GM19193 (cell line): ENCODE data around the gene TREM2.

ENCODE experiments used
- POLR2A ChIP-seq: IDR thresholded peaks from 4 replicates; pipeline ENCODE4 v1.6.1; 2011; ENCODE audit not compliant: insufficient read depth, insufficient read length; ENCODE audit errors: extremely low read depth

Gene TREM2

DNA sequence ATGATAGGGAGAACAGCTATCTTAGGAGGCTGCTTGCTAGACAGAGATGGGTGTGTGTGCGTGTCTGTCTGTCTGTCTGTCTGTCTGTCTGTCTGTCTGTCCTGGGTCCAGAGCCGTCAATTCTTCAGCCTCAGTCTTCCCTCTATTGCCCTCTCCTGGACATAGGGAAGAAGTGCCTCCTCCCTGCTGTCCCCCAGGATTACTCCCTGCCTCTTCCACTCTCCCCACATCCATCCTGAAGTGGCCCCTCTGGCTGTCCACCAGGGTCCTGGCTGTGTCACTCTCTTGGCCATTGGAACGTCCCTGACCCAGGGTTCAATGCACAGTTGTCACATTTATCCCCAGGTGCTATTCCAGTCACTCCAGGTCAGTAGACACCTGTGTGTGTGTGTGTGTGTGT is 27.9 kb upstream of the TREM2 start:
- no peak for TF ChIP-seq POLR2A

DNA sequence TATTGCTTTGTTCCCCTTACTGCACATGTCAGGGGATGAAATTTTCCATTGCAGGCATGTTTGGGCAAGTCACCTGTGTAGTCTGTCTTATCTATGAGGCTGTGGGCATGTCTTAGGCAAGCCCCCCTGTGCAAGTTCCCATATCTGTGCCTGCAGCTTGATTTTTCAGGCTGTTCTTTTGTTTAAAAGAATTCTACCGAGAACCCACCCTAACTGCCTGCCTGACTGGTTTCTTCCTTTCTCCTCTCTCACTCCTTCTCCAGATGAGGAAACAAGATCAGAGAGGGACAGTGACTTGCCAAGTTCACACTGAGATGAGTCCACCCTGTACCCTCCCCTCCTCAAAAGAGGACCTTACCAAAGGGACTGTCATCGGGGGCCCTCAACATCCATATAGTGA is 27.1 kb upstream of the TREM2 start:
- no peak for TF ChIP-seq POLR2A

DNA sequence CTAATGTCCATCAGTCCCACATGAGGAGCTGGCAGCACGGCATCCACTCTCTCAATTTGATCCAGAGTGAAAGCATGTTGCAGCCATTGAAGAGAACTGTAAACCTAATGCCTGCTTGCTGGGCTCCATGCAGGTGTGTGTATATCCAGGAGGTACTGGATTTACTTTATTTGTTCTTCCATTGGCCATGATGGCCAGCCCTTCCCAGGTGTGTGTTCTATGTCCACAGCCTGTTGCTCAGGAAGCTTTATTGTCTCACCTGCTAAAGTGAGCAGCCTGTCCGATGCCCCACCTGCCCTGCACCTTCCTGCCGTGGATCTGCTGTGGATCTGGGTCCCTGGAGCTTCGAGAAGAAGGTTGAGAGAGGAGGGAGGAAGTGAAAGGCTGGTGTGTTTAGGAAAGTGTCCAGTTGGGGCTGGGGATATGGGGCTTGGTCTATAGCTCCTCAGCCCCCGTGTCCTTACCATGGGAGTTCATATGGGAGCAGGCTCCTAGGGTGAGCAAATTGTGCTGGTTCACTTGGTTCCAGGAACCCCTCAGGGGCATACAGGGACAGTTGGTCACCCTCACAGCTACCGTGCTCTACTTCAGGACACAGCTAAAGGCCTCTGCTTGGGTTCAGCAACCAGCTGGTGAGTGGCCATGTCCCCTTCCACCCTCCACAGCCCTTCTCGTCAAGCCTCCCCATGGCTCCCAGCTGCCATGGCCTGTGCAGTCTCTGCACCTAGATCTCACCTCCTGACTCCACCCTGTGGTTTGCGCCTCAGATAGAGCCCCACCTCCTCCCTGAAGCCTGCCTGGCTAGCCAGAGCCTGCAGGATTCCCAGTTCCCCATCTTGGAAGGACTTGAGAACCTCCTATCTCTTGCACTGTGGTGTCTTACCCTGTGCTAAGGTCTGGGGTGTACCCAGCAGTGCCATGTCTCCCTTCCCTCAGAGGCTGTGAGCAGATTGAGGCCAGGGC is 25.3 kb upstream of the TREM2 start:
- TF ChIP-seq POLR2A: no peak

DNA sequence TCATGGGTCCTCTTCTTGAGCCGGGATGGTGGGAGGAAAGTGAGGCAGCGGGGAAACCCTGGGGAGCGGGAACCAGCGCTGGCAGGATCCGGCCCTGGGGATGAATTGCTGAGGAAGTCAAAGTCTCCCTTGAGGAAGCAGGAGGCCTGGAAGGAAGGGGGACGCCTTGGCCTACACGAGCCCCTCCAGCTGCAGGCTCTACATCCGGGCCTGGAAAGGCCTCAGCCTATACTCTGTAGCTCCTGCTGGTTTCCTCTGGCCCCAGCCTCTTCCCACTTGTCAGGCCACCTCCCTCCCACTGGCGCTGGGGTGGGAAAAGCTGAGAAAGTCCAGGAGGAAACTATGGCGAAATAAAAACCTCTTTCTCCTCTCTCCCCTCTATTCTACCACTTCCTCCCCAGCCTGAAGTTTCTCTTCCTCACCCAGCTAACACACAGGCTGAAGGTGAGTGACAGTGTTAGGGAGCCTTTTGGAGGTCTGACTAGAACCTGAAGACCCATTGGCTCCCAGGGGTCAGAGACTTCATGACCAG is 23.2 kb upstream of the TREM2 start:
- TF ChIP-seq POLR2A: no peak

DNA sequence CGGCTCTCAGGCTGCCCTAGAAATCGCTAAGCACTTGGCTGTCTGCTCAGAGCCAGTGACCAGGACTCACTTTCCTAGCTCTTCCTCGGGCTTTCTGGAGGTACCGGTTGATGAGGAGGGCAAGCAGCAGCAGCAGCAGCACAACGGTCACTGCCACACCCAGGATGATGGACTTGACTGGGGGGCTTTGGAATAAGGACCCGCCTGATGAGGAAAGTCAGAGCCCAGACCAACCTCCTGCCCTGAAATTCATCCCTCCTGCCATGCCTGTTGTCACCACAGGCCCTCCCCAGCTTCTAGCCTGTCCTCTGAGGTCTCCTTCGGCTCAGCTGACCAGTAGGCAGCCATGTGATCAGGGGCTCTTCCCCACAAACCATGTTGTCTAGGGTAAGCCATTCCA is 21.8 kb upstream of the TREM2 start:
- TF ChIP-seq POLR2A: no peak

DNA sequence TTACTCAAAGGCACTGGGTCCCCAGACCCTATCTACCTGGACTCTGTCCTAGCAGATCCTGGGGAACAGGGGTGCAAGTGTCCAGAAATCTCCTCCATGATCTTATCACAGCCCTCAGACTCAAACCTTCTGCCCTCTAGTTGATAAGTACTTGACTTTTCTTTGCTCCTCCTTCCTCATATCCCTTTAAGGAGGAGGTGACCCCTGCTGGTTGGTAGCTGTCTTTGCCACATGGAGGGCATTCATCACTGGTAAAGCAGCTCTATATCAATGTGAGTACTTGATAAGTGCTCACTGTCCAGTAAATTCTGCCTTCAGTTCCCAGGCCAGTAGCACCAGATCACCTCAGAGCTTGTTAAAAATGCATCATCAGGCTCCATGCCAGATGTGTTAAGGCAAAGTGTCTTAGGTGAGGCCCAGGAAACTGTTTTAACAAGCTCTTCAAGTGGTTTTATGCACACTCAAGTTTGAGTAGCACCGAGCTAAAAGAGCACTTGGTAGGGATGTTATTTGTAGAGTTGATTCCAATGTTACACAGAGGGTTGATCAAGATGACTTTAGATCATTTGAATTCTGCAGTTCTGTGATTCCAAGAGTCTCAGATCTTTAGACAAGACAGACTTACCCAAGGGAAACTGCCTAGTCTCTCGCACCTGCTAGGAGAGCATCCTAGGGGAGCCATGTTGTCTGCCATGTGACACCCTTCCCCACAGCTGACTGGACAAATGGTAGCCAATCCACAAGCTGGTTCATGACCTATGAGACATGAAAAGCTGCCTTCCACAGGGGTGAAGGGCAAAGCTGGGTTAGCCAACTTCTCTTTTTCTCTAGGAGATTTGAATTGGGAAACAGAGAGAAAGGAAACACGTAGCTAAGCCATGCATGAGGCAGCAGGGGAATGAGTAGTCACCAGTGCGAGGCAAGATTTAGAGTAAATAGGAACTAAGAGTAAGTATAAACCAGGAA is 19.4 kb upstream of the TREM2 start:
- TF ChIP-seq POLR2A: no peak

DNA sequence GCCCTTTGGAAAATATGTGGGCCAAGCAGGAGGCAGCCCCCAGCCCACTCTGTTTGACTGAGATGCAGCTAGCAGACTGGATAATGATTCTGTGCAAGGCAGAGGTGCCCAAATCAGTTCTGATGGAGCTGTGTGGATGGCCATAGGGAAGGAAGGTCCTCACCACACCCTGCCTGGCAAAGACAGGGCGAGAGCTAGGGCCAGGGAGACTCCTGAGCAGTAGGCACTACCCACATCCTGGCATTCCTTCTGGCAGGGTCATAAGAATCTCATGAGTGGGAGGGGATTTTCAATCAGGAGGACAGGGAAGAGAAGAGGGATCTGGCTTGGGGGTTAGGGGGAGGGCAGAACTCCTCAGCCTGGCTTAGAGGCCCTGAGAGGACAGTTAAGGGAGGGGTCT is 18.6 kb upstream of the TREM2 start:
- no peak for TF ChIP-seq POLR2A

DNA sequence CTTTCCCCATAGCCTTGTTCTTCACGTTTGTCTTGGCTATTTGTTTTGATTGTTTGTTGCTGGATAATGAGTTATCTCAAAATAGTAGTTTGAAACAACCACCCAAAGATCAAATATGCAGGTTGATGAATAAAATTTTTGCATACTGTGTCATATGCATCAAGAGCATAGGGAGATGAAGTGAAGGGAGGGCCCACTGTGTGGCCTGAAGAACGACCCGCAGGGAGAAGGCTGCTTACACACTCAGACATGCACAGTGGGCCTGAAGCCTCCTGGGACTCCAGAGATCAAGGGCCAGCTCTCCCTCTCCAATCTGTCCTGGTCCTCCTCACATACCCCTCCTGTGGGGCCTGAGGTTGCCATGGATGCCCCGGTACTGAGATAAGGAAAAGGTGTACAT is 16.2 kb upstream of the TREM2 start:
- TF ChIP-seq POLR2A: no peak

DNA sequence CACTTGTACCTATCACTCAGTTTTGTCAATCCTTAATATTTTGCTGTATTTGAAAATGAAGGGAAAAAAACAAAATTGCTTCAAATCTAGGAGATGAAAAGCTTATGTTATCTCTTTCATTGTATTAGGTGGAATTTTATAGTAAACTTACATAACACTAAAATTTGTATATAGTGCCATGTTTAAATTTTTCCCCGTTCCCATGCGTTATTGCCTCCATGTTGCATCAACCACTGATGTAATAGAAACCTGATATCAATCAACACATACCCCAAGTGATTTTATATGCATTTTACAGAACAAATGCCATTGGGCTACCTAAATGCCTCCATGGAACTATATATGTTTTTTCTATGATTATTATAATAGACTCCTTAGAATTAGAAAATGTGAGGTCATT is 14.8 kb upstream of the TREM2 start:
- TF ChIP-seq POLR2A: no peak

DNA sequence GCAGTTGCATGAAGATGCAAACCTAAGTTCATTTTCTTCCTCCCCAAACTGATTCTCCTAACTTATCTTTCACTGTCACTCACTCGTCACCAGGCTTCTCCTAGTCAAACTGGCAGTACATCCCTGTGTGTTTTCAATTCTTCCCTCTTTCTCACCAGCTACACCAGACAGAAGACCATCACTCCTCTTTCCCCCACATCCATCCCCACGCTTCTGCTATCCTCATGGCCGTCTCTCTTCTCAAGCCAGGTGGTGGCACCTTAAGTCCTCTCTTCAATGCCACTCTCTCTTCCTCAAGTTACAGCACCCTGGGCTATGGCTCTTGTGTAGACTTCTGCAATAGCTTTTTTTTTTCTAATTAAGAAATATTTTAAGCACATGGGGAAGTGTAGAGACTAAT is 14.4 kb upstream of the TREM2 start:
- TF ChIP-seq POLR2A: no peak

DNA sequence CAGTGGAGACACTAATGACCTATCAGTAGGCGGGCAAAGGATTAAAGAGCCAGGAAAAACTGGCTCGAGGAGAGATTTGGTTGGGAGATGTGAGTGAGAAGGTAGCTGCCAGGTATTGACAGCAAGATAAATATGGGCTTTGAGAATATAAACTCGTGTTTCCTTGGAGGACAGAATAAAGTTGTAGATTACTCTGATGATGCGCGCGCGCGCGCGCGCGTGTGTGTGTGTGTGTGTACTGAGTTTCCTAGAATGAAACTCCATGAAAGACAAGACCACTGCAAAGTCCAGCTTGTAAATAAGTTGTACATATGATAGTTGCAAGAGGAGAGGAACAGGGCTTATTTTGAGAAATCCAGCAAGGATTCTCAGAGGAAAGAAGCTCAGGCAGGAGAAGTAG is 13.3 kb upstream of the TREM2 start:
- TF ChIP-seq POLR2A: no peak

DNA sequence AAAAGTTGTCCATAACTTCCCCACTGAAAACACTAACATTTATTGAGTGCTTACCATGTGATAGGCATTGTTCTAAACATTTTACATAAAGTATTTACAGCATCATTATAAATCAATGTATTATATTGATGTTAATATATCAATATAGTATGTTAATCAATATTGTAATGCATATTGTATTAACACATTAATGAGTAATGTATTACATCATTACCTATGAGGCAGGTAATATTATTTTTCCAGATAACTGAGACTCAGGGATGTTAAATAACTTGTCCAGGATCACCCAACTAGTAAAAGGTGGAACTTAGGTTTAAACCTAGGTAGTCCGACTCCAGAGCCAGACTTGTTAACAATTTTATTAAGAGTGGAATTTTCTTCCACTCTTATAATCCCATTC is 12.2 kb upstream of the TREM2 start:
- no peak for TF ChIP-seq POLR2A

DNA sequence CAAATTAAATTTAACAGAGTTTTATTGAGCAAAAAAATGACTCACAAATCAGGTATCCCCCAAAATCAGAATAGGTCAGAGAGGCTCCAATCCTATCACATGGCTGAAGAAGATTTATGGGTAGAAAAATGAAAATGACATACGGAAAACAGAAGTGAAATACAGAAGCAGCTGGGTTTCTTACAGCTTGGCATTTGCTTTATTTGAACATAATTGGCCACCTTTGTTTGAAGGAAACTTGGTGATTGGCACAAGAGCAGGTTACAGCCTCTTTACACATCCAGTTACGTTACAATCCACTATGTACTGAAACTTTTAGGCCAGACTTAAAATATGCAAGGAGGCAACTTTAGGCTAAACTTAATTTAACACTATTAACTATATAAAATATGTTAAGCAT is 11.7 kb upstream of the TREM2 start:
- no peak for TF ChIP-seq POLR2A

DNA sequence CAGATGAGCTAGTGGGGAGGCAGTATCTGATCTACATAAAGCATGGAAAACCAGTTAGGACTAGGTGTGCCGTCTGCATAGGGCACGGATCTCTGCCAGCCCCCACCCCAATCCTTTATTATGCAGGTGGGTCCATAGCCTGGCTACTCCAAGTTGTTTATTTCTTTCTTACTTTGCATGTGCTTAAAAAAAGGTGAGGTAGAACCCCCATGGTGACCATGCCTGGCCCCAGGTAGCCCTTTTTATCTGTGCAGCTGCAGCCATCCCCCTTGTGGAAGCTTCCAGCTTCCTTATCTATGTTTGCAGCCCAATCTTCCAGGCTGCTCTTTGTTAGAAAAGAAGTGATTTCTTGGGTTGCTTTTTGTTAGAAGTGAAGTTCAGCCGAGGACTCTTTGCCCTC is 9.0 kb upstream of the TREM2 start:
- no peak for TF ChIP-seq POLR2A

DNA sequence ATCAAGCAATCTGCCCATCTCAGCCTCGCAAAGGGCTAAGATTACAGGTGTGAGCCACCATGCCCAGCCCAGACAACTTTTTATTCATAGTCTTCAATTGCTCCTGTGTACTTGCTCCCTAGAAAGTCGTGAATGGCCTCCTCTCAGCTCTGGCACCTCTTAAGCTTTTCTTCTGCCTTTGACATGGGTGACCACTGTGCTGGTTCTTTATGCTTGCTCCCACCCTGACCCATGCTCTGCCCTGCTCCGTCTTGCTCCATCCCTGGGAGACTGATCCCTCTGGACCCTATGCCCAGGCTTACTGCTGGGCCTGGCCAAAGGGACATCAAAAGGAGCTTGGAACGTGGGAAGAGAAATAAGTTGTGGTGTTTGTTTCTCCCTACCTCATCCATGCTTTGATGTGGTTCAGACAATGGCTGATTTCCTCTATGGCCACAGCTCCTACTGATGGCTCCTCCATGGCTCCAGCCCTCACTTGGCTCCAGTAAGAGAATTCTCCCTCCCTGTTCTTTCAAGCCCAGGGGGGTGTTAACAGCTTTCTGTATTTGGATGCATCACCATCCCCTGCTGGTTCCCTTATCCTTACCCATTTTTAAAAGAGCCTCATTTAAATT is 7.7 kb upstream of the TREM2 start:
- TF ChIP-seq POLR2A: no peak
